Measurements from ENCODE around the gene KRTAP22-2.

Gene KRTAP22-2

DNA sequence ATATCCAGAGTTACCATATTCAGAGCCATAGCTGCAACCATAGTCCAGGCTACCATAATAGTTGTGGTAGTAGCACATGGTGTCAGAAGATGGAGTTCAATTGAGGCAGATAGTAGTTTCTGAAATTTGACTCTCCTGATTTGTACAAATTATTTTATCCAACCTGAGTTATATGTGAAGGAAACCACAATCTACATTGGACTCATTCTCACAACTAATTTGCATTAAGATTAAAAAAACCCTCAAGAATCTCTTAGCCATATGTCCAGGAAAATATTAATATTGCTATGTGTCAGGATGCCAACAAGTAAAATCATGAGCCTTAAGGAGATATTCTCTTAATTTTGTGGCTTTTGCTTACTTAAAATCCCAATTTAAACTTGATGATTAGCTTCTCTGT lies at the start of gene KRTAP22-2:
TSS of gene KRTAP22-2 (minus strand) at position 101 of the 400 bp plus-strand sequence.
- DNase-seq: no peak

DNA sequence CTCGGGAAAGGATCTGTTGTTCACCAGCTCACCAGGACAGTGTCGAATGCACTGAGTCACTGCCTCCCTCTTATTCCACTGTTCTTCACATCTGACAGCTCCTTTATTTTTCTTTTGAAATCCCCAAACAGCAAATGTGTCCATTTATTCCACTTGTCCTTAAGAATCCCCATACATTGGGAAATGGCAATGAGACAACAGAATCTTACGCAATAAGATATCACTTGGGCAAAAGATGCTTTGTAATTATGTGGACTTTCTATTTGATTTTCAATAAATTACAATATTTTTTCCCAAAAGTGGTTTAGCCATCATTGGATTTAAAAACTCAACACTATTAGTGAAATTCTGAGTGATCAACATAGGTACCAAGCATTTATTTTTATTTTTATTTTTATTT lies 48.5 kb upstream of the KRTAP22-2 start:
- DNase-seq: no peak

DNA sequence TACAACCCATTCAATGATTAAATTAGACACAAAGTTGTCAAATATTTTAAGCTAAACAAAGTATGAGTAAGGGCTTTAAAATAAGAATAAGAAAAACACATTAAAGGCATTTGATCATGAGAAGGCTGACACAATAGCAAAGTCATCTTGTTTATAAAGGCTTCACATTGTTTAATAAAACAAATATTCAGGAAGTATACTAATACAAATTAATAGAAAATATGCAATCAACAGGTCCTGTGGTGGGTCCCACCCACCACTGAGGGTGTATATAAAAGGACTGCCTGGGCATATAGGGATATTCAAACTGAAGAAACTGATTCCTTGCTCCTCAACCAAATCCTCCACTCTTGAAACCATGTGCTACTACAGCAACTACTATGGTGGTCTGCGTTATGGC lies 44.7 kb upstream of the KRTAP22-2 start, which contains the start of gene KRTAP20-2:
TSS of gene KRTAP20-2 (plus strand) at position 301 of the 400 bp plus-strand sequence. CDS start at position 359, 58 bp downstream.
- DNase-seq: no peak

- no peak for DNase-seq
Observed at GRCh38 chr21:30629200-30629599, 39.0 kb upstream of the KRTAP22-2 start.

GRCh38 chr21:30628109-30628508 lies 37.9 kb upstream of the KRTAP22-2 start:
- DNase-seq: no peak

DNA sequence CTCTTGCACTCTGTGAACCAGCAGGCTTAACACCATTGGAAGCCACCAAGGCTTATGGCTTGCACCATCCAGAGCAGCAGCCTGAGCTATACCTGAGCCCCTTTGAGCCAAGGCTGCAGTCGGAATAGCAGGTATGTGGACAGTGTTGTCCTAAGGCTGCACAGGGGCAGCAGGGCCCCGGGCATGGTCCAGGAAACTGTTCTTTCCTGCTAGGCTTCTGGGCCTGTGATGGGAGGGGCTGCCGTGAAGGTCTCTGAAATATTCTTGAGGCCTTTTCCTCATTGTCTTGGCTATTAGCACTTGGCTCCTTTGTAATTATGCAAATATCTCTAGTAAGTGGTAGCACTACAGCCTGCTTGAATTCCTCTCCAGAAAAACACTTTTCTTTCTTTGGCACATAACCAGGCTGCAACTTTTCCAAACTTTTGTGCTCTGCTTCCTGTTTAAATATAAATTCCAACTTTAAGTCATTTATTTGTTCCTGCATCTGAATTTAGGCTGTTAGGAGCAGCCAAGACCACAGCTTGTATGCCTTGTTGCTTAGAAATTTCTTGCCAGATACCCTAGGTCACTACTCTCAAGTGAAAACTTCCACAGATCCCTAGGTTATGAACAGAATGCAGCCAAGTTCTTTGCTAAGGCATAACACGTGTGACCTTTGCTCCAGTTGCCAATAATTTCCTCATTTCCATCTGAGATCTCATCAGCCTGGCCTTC lies 35.4 kb upstream of the KRTAP22-2 start:
- no peak for DNase-seq

DNA sequence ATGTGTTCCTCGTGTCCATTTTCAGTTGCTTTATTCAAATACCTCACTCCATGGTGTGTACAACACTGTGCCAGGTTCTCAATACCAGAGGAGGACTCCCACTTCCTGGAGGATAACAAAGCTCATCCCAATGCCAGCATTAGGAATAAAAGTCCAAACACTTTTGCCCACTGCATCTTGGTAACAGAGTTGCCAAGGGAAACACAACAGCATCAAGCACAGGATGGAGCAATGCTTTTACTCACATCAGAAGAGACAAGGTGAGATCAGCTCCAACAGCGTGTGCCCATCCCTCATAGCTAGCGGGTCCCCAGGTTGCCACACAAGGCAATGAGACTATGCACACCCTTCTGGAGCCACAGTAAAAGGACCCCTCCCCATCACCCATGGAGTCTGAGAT lies 33.2 kb upstream of the KRTAP22-2 start:
- no peak for DNase-seq

GRCh38 chr21:30620522-30620921 lies 30.3 kb upstream of the KRTAP22-2 start, which contains the start of gene KRTAP20-4:
KRTAP20-4 (plus strand) TSS chr21:30620627.
- no peak for DNase-seq

DNA sequence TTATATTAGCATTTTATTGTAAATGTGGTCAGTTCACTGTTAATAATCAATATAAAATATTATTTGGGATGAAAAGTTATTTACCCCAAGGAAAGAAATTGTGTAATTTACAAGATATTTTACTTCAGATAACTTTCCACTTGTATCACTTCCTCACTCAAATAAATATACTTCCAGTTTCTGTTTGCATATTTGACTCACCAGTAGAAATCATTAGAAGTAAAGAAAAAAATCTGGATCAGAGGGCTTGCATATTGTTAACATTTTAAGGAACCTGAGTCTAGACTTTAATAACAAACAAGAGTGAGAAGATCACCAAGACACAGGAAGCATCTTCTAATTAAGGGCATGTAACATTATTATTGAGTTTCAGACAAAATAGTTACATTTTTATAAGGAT lies 29.9 kb upstream of the KRTAP22-2 start:
- no peak for DNase-seq

DNA sequence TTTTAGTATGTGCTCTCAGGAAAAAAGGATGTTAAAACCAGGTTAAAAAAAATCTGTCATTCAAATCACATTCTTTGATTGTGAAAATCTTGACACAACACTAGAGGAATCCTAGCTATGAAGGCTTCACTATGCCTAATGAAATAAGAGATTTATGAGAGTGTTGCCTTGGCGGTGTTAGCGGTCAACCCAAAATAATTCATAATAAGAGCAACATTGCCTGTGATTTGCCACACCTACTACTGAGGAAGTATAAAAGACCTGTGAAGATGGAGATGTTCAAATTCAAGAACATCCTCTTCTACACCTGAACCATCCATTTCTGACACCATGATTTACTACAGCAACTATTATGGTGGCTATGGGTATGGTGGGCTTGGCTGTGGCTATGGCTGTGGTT lies 25.9 kb upstream of the KRTAP22-2 start, which contains the start of gene KRTAP20-1:
TSS of gene KRTAP20-1 (plus strand) at position 301 of the 400 bp plus-strand sequence. CDS start at position 331, 30 bp downstream.
- DNase-seq: no peak

DNA sequence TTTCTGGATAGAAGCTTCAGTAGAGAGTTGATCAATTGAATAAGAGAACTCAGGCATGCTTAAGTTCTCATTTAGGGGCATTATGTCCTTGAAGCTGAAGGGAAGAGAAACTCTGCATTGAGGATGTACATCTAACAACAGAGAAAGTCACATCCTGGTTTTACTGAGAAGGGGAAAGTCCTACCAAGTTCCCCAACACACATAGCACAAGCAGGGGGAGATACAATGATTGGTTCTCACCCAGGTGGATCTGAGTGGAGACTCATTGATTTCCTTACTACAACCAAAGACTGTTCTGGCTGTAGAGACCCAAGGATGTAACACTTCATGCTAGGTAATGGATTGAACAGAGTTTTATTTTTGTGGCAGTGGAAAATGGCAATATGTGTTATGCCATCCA lies 25.0 kb upstream of the KRTAP22-2 start:
- DNase-seq: no peak

DNA sequence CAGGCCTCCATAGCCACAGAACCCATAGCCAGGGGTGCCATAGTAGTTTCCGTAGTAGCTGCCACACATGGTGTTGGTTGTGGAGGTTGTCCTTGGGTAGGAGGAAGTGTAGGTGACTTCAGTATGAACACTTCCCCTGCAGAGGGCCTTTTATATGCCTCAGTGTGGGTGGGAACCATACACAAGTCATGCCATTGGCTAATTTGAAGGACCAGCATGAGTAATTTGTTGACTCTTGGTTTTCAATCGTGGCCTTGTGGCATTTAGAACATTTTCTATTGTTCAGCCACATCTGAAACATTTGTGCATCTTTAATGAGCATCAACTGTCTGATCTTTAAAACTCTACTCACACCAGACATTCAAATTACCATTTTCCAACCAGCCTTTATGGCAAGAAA lies 23.6 kb upstream of the KRTAP22-2 start, which contains the start of gene KRTAP6-1:
TSS of gene KRTAP6-1 (minus strand) at position 95 of the 400 bp plus-strand sequence. CDS start at position 69, 26 bp downstream.
- no peak for DNase-seq

DNA sequence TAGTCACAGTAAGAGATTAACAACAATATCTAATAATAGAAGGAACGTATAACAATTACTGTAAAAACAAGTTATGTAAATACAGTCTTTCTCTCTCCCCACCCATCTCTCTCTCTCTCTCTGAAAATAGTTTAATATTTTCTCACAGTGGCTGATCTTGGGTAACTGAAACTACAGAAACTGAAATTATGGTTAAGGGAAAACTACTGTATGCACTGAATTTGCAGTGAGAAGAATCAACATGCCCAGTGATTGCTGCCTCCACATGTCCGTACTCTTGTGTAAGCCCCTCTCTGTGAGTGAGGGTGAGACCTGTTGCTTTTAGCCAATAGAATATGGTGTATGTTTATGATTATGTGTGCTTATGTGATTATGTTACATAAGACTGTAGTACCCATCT lies 21.9 kb upstream of the KRTAP22-2 start:
- DNase-seq: no peak

- no peak for DNase-seq
Observed at GRCh38 chr21:30605968-30606367, 15.8 kb upstream of the KRTAP22-2 start.

DNA sequence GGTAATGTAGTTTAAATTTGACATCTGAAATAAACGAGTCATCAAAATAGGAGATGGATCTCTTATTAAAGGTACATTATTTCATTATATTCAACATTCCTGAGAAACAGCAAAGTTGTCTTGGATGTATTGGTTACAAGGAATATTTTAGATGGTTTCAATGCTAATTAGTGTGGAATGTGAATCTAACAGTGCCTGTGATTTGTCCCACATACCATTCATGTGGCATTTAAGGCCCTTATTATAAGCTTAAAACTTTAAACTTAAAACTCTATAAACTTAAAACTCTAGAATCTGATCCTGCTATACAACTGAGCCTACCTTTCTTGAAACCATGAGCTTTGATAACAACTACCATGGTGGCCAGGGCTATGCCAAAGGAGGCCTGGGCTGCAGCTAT lies 10.6 kb upstream of the KRTAP22-2 start, which contains the start of gene KRTAP22-1:
TSS of gene KRTAP22-1 (plus strand) at position 301 of the 400 bp plus-strand sequence.
- DNase-seq: no peak

DNA sequence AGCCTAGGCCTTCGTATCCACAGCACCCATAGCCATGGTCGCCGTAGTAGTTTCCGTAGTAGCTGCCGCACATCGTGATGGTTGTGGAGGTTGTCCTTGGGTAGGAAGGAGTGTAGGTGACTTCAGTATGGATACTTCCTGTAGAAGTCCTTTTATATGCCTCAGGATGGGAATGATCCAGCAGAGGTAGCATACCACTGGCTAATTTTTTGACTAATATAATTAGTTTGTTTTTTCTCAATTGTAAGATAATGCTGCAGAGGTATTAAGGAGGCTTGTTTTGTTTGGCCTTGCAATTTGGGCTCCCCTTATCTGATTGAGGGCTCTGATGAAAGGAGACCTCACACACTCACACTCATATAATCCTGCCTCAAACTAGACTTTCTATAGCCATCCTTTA lies 8.6 kb upstream of the KRTAP22-2 start, which contains the start of gene KRTAP6-2:
TSS of gene KRTAP6-2 (minus strand) at position 101 of the 400 bp plus-strand sequence. CDS start at position 73, 28 bp downstream.
- DNase-seq: no peak

DNA sequence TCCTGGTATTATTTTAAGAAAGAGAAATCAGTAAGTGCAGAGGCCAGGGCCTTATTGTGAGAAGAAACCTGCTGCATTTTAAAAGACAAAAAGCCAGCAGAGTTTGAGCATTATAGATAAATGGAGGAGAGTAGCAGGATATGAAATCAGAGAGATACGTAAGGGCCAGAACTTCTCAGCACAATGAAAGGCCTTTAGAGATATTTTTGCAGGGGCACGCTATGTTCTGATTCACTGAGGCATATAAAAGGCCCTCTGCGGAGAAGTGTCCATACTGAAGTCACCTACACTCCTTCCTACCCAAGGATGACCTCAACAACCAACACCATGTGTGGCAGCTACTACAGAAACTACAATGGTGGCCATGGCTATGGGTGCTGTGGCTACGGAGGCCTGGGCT lies 1.9 kb upstream of the KRTAP22-2 start, which contains the start of gene KRTAP6-3:
TSS of gene KRTAP6-3 (plus strand) at position 301 of the 400 bp plus-strand sequence. CDS start at position 307, 6 bp downstream.
- DNase-seq: no peak

- DNase-seq: no peak
Observed at GRCh38 chr21:30582870-30583269, 7.3 kb downstream of the KRTAP22-2 start.

DNA sequence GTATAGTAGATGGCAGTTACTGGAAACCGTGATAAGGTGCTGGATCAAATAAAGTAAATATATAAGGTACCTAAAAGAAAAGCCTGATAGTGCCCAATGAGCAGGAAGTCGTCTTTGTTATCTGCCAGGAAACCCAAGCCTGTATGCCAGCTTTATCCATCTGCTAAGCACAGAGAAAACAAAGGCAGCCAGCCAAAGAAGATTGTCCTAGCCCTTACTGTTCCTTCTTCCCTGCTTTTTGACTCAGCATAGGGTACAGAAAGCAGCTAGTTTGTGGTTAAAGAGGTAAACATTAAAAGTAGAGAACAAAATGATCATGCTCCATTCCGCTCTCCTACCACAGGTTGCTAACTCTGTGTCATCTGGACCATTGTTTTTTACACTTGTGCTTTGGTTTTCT lies 10.1 kb downstream of the KRTAP22-2 start:
- DNase-seq: no peak

DNA sequence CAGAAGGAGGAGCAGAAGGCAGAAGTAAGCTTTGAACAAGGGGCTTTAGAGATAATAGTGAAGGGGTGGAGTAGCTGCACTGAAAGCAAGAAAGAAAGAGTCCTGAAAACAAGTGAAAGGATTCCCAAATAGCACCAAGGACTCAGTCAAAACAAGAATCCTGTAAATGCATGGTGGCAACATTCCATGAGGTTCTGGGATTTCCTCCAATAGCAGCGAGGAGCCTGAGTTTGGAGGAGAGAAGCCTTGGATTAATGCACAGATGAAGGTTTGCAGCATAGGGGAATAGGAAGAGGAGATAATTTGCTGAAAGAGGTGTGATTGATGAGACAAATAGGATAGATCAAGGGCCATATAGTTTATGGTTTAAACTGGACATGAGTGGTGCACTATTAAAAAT lies 10.9 kb downstream of the KRTAP22-2 start:
- DNase-seq: no peak

DNA sequence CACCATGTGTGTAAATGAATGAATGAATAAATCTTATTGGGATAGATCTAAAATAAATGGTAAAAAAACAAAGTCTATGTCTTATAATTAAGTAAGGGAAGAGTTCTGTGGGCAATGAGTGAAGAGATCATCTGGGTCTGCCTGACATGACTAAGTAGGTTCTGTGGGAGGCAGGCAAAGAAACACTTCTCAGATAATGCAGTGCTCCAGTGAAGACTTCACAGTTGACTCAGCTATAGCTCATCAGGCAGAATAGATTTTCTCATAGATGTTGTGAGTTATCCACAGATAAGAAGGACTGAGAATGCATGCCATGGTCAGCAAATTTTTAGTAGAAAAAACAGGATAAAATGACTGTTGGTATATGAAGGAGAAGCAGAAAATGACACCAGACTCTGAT lies 12.4 kb downstream of the KRTAP22-2 start:
- no peak for DNase-seq

DNA sequence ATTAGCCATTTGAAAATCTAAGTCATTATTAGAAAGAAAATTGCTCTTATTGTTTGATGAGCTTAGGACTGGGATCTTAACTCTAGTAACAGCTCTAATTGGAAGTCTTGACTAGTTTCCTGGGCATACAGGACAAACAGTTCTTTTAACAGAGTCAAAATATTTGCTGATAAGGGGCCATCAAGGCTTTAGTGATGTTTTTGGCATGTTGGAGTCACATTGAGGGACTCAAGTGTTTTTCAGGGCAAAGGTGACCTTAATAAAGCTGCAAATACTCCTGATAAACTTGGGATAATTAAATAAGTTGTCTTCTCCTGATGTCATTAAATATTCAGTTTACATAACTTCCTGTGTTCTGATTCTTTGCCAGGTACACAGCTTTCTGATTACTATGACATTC lies 22.6 kb downstream of the KRTAP22-2 start:
- DNase-seq: no peak

GRCh38 chr21:30563630-30564029 lies 26.6 kb downstream of the KRTAP22-2 start:
- no peak for DNase-seq

GRCh38 chr21:30563072-30563471 lies 27.1 kb downstream of the KRTAP22-2 start:
- DNase-seq: no peak

Measured in GDM1 (cell line).